Measurements from ENCODE around the gene RSL1D1.

The RSL1D1 gene

GRCh38 chr16:11893571-11893970, 42.2 kb upstream of the RSL1D1 start:
- Histone ChIP-seq H3K36me3 (ENCODE audit: insufficient read depth, low read length) (peaks cover 80% of the 10 kb centered on the region), H3K4me2 (ENCODE audit: insufficient read depth, low read length) (no peak overlapping the region), H3K9me3 (ENCODE audit: insufficient read depth, low read length, severe bottlenecking) (no peaks in the 10 kb centered on the region), H2AFZ (ENCODE audit: low read depth, low read length) (no peak overlapping the region), H3K9ac (ENCODE audit: low read depth, low read length) (no peak overlapping the region), H4K20me1 (ENCODE audit: insufficient read depth, low read length) (peaks cover 17% of the 10 kb centered on the region; the same call in 1 of the 2 replicates), H3K27me3 (ENCODE audit: insufficient read depth, low read length, poor library complexity) (no peaks in the 10 kb centered on the region), H3K27ac (ENCODE audit: low read length) (no peak overlapping the region), H3K79me2 (ENCODE audit: insufficient read depth, low read length) (peaks cover 38% of the 10 kb centered on the region), H3K4me3 (ENCODE audit: low read depth in 1 of 2, low read length in 2 of 2) (no peak overlapping the region), H3K4me1 (ENCODE audit: insufficient read depth, low read length) (no peaks in the 10 kb centered on the region)
- TF ChIP-seq CTCF (IDR thresholded peaks at IDR 0.05; ENCODE audit: borderline replicate concordance, extremely low read depth, low read length, poor library complexity, severe bottlenecking) (no peak), EZH2 (IDR thresholded peaks at IDR 0.05; ENCODE audit: borderline replicate concordance, low read depth, low read length, severe bottlenecking) (no peak)
- no peak for DNase-seq
- ATAC-seq (ENCODE audit: insufficient read depth, low read depth): no peak

GRCh38 chr16:11892761-11893160, 41.4 kb upstream of the RSL1D1 start:
- H3K36me3 ChIP-seq (ENCODE audit: insufficient read depth, low read length): peaks cover 80% of the 10 kb centered on the region
- H2AFZ ChIP-seq (ENCODE audit: low read depth, low read length): no peak overlapping the region
- DNase-seq: no peak
- peaks cover 30% of the 10 kb centered on the region for H3K79me2 ChIP-seq (ENCODE audit: insufficient read depth, low read length)
- no peaks in the 10 kb centered on the region for H3K4me1 ChIP-seq (ENCODE audit: insufficient read depth, low read length)
- H3K27me3 ChIP-seq (ENCODE audit: insufficient read depth, low read length, poor library complexity): no peaks in the 10 kb centered on the region
- H3K4me3 ChIP-seq (ENCODE audit: low read depth in 1 of 2, low read length in 2 of 2): no peak overlapping the region
- H3K4me2 ChIP-seq (ENCODE audit: insufficient read depth, low read length): no peak overlapping the region
- no peak for TF ChIP-seq EZH2 (IDR thresholded peaks at IDR 0.05; ENCODE audit: borderline replicate concordance, low read depth, low read length, severe bottlenecking)
- no peak for TF ChIP-seq CTCF (IDR thresholded peaks at IDR 0.05; ENCODE audit: borderline replicate concordance, extremely low read depth, low read length, poor library complexity, severe bottlenecking)
- H4K20me1 ChIP-seq (ENCODE audit: insufficient read depth, low read length): peaks cover 9% of the 10 kb centered on the region; the same call in 1 of the 2 replicates
- no peak overlapping the region for H3K9ac ChIP-seq (ENCODE audit: low read depth, low read length)
- no peak for ATAC-seq (ENCODE audit: insufficient read depth, low read depth)
- H3K27ac ChIP-seq (ENCODE audit: low read length): no peak overlapping the region
- H3K9me3 ChIP-seq (ENCODE audit: insufficient read depth, low read length, severe bottlenecking): no peaks in the 10 kb centered on the region

- Histone ChIP-seq H3K27ac (ENCODE audit: low read length) (no peak overlapping the region), H4K20me1 (ENCODE audit: insufficient read depth, low read length) (no peaks in the 10 kb centered on the region), H3K4me3 (ENCODE audit: low read depth in 1 of 2, low read length in 2 of 2) (no peak overlapping the region), H2AFZ (ENCODE audit: low read depth, low read length) (no peak overlapping the region), H3K9ac (ENCODE audit: low read depth, low read length) (no peak overlapping the region), H3K4me2 (ENCODE audit: insufficient read depth, low read length) (no peak overlapping the region), H3K9me3 (ENCODE audit: insufficient read depth, low read length, severe bottlenecking) (no peaks in the 10 kb centered on the region), H3K4me1 (ENCODE audit: insufficient read depth, low read length) (no peaks in the 10 kb centered on the region), H3K79me2 (ENCODE audit: insufficient read depth, low read length) (peaks cover 14% of the 10 kb centered on the region; the same call in 1 of the 2 replicates), H3K36me3 (ENCODE audit: insufficient read depth, low read length) (peaks cover 83% of the 10 kb centered on the region), H3K27me3 (ENCODE audit: insufficient read depth, low read length, poor library complexity) (no peaks in the 10 kb centered on the region)
- TF ChIP-seq CTCF (IDR thresholded peaks at IDR 0.05; ENCODE audit: borderline replicate concordance, extremely low read depth, low read length, poor library complexity, severe bottlenecking) (no peak), EZH2 (IDR thresholded peaks at IDR 0.05; ENCODE audit: borderline replicate concordance, low read depth, low read length, severe bottlenecking) (no peak)
- DNase-seq: no peak
- no peak for ATAC-seq (ENCODE audit: insufficient read depth, low read depth)
These were observed 39.1 kb upstream of the RSL1D1 start for GRCh38 chr16:11890231-11890965.
